ENCODE results near the gene EMB.

- TF ChIP-seq CTCF (conservative IDR thresholded peaks at IDR 0.05), result no peak
- TF ChIP-seq EZH2 (IDR thresholded peaks at IDR 0.05; ENCODE audit: low read depth), result no peak
Measured at GRCh38 chr5:50415912-50416311, 25.2 kb downstream of the EMB start.
